GM19324 (cell line): ENCODE results near the gene KRT4.

Experiments used
- ATAC-seq: cut with Tn5 transposase; IDR thresholded peaks from one replicate; pipeline ENCODE4 v1.9.1; 2021; ENCODE audit warnings: mild to moderate bottlenecking, moderate library complexity; ENCODE audit not compliant: unreplicated experiment, low FRiP score

Gene KRT4

DNA sequence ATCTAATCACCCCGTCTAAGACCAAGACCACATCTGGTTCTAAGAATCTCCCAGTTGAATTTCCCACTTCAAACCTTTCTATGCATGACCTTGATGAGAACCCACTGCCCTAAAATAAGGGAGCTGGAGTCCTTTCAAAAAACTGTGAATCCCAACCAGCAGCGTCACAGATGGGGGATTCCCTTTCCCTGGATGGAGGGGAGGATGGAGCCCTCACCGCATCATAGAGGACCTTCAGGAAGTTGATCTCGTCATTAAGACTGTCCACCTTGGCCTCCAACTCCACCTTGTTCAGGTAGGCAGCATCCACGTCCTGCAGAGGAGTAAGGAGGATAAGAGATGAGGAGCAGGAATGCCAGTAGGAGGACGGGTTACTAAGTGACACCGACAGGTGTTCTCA lies 4.8 kb downstream of the KRT4 start:
- ATAC-seq: no peak

DNA sequence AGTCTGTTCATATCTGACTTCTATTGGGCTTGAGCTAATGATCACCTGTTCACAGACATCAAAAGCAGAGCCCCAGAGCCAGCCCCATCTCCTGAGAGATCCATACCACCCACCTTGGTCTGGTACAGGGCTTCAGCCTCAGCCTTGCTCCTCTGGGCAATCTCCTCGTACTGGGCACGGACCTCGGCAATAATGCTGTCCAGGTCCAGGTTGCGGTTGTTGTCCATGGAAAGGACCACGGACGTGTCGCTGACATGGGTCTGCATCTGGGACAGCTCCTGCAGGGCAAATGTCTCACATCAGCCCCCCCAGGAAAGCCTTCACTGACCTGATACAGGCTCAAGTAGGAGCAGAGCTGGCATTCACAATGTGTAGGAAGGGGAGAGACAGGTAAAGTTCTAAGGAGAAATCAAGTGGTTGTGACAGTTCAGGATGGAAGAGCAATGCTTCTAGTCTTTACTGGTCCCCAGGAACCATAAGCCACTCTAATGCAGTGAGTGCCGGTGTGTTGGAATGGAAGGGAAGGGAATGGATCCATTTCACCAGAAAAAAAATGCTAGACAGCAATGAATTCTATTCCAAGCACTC lies 5.2 kb downstream of the KRT4 start:
- no peak for ATAC-seq

DNA sequence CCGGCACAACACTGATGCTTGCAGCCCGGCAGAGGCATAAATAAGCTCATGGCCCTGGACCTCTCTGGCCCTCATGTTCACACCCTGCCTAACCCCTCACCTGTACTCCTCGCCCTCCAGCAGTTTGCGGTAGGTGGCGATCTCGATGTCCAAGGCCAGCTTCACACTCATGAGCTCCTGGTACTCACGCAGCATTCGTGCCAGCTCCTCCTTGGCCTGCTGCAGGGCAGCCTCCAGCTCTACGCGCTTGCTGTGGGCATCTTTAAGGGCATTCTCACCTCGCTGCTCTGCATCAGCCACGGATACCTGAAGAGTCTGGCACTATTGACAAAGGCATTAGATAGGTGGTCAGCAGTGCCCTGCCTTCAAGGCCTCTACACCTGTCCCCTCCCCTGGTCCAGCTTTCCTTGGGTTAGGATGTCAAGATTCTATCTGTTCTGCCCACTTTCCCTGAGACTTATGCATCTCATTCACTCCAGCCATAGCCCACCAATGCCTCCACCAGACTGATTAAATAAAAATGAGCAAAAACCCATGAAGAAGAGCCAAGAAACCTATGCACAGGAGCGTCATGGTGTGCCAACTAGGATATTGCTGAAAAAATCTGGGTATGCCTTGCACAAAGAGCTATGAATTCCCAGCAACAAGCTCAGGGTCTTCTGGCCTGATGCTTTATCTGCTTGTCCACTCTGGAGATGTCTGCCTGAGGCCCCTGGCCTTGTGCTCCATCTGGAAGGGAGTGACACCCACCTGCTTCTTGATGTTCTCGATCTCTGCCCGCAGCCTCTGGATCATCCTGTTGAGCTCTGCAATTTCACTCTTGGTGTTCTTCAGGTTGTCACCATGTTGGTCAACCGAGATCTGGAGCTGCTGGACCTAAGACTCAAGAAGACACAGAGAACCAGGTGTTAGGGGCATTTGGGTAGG lies 6.1 kb downstream of the KRT4 start:
- no peak for ATAC-seq

DNA sequence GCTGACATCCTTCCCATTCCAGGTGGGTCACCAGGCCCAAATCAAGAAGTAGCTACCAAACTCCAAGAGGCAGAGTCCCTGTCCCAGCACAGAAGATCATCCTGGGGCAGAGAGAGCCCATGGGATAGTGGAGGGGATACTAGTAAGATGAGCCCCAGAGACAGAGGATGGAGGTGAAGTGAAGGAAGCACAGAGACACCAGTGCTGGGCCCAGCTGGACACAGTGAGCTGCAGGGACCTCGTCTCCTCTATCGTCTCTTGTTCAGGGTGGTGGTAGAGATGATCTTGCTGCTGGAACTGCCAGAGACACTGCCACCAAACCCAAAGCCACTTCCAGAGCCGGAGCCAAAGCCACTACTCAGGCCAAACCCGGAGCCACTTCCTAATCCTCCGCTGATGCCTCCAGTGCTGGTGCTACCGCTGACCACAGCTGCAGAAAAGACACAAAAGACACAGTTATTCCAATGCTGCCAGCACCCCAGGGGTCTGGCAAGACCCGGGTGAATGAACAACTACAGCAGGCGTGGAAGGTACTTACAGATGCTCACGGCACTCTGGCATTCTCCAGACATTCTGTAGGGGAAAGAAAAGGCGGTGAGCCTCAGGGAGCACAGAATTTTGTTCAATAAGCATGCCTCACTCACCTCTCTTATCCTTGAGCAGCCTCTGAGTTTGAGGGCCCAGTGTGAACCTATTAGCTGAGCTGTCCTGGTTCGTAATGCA lies 6.9 kb downstream of the KRT4 start:
- ATAC-seq: no peak

DNA sequence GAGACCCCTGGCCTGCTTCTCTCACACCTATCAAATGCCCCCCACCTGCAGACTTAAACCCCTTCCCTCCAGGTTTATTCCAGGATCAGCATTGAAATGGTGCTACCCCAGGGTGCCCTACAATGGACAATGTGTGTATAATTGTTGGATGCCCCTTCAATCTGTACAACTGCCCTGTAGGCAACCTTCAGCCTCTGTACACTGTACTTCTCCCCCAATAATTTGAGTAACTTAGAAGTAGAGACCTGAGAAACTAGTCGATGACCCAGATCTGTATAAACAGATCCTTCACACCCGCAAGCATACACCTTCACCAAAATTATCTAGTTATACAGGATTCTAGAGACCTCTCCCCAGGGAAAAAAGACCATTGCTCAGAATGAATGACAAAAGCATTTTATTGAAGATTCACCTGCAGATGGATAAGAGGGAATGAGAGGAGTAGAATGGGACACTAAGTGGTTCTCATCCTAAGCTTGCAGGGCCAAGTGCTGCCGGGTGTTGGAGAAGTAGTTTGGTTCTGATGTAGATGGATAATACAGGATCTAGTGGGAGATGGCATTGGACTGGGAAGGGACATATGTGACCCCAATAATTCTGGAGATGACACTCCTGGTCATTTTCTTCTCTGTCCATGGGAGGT lies 7.6 kb downstream of the KRT4 start:
- no peak for ATAC-seq

DNA sequence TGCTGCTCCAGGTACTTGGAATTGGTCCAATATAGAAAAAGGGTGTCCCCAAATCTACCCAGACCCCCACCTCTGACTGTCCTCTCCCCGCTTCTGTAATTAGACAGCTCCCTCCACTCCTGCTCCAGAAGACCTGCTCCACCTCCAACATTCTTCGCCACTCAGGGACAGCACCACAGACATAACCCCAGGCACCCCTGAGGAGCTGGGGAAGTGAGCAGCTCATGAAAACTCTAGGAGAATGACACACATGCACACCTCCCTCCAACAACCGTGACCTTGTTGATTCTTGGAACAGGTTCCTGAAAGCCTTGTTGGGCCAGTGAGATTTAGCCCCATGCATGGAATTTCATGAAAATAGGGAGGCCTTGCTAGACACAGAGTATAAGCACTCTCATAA lies 8.2 kb downstream of the KRT4 start:
- no peak for ATAC-seq

DNA sequence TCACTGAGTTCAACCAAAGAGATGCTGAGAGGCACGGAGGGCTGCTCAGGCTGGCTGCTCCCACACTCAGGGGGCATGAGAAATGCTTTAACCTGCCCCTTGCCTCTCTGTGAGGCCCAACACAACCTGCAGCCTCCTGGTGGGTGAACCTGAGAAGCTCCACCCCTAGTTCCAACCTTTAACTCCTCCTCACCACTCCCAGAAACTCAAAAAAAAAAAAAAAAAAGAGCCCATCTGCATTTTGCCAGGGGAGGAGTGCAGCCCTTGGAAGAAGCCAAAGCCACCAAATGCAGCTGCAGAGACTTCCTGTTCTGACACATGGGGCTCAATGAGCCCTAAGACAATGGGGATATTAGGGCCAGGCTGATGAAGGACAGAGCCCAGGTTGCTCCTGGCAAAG lies 8.9 kb downstream of the KRT4 start:
- ATAC-seq: no peak

DNA sequence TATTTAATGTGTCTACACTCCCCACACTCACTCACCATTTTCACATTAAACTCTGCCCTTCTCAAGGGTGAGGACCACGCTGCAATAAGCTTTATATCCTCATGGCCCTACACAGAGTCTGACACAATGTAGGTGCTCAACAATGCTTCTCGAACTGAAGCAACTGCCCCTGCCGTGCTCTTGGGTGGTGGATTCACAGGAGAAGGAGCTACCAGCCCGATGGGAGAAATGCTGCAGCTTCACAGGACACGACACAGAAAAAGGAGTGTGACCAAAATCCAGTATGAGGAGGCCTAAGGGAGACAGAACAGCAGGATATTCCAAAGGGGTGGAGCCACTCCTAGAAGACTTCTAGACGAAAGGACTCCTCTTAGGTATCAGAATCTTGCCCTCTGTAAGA lies 11.5 kb downstream of the KRT4 start:
- ATAC-seq: no peak

DNA sequence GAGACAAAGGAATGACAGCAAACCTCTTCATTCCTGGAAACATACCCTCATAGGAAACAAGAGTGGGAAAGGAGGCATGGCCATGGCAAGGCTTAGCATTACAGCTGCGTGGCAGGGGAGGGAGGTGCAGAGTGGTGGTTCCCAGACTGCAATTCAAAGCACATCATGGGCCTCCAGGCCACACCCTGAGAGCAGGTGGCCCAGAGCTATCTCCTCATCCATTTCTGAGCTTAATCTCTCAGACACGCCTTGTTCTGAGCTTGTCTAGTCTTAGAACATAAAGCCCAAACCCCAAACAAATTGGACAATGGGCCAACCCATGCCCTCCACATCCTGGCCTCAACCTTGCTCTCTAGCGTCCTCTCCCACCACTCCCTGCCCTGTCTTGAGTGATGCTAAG lies 12.1 kb downstream of the KRT4 start:
- no peak for ATAC-seq

DNA sequence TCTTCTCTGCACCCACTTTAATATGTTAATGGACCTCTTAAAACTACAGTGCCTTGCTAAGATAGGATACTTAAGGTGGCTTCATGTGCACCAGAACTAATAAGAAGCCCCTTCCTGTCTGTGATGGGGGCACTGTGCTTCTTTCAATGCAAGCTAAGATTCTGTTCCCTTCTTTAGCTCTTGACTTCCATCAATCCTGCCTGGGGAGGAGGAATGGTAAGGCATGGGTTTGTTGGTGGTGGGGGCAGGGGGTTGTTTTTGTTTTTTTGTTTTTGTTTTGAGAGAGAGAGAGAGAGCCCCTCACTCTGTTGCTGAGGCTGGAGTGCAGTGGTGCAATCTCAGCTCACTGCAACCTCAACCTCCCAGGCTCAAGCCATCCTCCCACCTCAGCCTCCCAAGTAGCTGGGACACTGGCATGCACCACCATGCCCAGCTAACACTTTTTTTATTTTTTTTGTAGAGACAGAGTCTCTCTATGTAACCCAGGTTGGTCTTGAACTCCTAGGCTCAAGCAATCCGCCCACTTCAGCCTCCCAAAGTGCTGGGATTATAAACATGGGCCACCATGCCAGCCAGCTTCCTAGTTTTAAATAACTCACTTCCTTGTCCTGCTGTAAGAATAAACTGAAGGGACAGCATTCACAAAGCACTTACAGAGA lies 13.5 kb downstream of the KRT4 start:
- ATAC-seq: no peak

DNA sequence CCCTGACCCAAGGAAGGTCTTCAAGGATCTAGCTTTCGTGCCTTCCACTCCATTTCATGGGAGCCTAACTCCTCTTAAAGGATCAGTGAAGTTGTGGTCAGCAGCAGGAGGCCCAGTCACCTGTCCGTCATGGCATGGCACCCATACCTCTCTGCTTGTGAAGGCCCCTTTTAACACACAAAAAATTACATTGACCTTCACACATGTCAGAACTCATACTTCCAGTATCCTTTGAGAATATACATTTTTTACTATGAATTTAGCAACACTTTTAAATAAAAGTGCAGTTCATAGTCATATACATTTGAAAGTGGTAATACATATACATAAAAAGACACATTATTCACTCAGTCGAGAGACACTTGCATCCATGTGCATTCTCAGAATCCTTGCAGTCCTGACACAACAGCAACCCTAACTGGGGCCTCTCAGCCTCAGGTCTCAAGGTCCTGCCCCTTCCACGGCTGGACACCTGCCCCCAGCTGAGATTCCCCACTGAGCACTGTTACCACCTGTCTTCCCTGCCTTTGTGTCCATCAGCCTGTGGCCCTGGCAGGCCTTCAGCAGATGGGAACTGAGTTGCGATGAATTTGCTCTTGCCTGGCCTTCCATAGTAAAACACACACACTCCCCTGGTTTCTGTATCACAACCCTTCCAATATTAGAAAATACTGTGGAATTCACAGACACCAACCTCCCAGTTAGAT lies 14.3 kb downstream of the KRT4 start:
- no peak for ATAC-seq

DNA sequence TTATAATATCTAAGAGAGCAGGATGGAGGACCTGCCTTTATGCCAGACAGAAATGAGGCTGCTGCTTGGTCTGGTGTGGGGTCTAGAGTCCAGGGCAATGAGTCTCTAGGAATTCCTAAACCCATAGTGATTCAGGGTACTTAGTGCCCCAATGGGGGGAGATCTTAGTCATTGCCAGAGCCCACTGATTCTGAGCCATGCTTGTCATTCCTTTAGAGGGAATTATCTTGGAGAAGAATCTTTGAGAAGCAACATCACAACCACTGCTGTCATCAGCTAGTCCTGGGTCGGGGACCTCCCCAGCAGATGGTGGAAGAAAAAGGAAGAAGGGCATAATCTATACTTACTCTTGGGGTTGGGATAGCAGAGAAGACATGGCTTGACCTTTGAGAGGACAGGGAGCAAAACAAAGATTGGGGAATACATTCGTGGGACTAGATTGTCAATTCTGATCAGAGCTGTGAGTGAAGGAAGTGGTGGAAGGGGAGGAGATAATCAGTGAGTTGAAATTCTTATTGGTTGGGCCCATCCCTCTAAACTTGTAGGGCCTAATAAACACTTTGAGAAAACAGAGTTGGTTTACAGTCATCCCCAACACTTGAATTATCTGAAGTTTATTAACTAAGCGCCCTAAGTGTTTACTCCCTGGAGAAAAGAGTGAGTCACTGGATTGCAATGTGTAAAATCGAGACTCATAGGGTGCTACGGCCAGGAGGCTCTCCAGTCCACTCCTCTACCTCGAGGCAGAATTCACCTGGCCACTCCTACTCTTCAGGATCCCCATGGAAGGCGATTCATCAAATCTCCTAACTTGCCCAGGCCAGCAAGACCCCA lies 15.0 kb downstream of the KRT4 start:
- ATAC-seq: no peak

DNA sequence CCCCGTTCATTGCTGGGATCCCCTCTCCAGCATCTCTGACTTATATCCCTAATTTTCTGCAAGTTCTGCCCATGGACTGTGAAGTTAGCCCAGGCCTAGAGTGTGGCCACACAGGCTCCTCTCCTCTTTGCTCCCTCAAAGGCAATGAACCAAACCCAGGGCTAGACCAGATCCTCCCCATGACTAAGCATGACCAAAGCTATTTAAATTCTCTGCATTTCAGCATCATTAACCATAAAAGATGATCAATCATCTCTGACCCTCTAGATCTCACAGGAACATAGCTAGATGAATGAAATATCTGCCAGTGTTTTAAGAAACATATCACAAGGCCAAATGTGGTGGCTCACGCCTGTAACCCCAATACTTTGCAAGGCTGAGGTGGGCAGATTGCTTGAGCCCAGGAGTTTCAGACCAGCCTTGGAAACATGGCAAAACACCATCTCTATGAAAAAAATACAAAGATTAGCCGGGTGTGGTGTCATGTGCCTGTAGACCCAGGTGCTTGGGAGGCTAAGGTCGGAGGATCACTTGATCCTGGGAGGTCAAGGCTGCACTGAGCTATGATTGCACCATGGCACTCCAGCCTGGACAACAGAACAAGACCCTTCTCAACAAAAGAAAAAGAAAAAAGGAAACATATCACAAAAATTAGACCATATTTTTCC lies 15.8 kb downstream of the KRT4 start:
- no peak for ATAC-seq

DNA sequence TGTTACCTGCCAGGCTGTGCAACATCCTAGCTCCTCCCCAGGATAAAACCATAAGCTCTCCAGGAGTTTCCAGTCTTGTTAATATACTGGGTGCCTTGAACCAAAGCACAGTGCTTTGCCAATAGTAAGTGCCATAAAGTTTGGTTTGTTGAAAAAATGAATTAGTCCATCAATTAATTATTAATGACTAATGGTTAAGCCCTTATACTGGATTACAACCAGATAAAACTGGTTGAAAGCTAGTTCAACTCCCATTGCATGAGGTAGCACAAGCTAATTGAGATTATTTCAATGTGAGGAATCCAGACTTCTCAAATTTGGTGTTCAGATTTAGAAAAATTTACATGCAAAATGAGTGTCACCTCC lies 16.4 kb downstream of the KRT4 start:
- no peak for ATAC-seq

DNA sequence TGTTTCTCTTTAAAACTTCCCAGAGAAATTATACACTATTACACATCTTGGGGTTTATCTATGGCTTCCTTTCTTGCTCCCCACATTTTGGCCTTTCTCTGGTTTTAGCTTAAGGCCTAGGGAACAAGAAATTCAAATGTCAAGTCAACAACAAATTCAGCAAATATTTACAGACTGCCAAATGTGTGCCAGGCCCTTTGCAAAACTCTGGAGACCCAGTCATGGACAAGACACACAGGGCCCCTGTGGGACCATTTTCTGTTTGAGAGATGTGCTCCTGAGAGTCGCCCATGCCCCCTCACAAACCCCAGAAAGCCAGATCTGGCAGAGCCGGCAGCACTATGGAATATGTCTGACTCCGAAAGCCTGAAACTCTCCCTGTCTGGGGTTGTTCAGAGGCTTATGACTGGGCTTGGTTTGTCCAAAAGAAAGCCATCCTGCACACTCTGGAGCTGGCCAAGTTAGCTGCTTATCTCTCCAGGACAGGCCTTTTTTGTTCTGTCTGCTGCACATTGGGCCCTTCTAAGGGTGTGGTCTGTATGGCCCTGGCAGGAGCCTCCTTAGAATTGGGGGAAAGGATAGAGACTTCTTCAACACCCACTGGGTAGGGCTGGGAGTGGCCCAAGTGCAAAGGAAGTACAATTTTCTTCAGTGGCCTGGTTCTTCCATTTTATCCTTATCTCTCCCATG lies 16.9 kb downstream of the KRT4 start:
- no peak for ATAC-seq

DNA sequence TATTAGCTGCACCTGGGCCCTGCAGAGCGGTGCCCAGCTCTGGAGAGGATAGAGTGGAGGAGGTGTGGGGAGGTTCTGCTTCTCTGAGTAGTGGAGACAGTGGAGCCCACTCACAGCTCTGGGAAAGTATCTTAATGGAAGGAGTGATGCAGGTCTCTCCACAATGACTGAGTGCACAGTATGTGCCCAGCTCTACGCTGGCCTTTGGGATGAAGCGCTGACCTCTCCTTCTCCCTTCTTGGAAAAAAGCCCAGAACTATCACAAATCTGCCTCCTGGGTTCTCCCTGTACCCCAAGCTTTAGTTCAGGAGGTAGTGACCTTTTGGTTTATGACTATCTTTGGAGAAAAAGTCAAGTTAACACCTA lies 17.5 kb downstream of the KRT4 start:
- no peak for ATAC-seq

DNA sequence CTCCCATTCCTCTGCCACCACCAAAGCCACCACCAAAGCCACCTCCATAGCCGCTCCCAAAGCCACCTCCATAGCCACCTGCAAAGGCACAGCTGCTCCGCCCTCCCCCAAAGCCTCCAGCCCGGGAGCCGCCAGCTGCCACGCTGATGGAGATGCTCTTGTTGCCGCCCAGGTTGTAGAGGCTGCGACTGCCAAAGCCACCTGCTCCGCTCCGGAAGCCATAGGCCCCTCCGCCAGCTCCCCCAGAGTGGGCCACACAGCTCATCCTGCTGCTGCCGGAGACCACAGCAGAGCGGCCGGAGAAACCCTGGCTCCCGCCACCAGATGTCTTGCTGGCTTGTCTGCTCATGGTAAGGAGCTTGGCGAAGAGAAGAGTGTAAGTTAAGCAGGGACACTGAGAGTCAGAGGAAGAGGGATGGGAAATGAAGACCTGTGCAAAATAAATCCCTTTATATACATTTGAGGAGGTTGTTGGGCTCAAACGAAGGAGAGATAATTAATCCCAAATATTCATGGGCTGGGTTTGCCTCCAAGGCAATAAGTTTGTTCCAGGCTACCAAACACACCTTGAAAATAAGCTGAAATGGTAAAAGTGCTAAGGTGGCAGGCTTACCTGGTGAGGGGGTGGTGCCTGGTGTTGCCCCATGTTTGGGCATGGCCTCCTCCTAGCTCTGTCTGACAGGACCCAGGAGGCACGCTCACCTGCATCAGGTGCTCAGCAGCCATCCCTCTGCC lies 18.1 kb downstream of the KRT4 start, which contains the start of gene KRT3:
KRT3 (minus strand) TSS at position 424 of the 735 bp plus-strand sequence; CDS start at position 349, 75 bp downstream.
- no peak for ATAC-seq
